ENCODE results near the gene EDNRB. TPM values are rescaled to one million over a fixed set of nuclear protein-coding genes. Genes with fewer than 3 reads are reported as not detected.

The EDNRB gene
- not detected in 5 replicates for total RNA-seq (2022; extraction: Qiagen RNA extraction)

DNA sequence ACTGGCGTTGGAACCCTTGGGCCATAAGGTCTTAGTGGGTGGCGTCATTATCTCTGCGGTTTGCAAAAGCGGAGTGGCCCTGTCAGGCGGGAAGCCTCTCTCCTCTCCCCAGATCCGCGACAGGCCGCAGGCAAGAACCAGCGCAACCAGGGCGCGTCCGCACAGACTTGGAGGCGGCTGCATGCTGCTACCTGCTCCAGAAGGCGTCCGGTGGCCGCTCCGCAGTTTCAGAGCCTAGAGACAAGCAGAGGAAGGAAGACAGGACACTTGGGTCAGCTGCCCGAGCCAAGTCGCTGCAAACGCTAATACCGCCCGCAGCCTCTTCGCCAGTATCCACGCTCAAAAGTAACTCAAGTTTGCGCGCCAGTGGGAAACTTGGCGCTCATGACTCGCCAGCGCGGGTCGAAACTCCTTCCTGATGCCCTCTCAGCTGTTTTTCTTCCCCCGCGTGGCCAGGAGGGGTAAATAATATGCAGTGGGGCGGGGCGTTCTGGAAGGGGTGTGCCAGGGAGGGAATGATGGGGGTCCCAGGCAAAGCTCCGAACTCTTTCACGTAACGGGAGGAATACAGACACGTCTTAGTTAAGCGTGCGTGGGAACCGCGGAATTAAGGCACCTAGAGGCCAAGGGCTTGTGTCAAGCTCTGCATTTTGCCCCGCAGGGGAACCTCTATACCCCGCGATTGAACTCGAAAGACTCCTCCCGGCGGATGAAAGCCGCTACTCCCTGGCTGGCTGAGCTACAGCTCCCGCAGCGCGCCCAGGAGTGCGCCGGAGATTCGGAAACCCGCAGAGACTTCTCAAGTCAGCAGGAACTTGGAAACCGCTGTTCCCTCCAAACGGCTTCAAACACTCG is at the start of gene EDNRB:
Gene EDNRB (minus strand): TSS at position 441 of the 855 bp plus-strand sequence. CDS start 258 bp downstream, at position 183.

Other genes with a start within 250 kb of the EDNRB start
- 0.42 to 0.71 TPM (median 0.48 TPM) in 5 replicates for gene SLAIN1, start 221.1 kb downstream of the EDNRB start, total RNA-seq (2022; extraction: Qiagen RNA extraction)